ENCODE results near the gene PTTG1IP. TPM values are rescaled to one million over a fixed set of nuclear protein-coding genes. Genes with fewer than 3 reads are reported as not detected.

Gene PTTG1IP
- total RNA-seq, 2 donors from 2014 or later, result 216 to 244 TPM

- Histone ChIP-seq H3K27ac (no peak overlapping the region), H3K36me3 (no peaks in the 10 kb centered on the region), H3K9me3 (no peaks in the 10 kb centered on the region), H3K4me1 (replicated peaks) (peaks cover 14% of the 10 kb centered on the region), H3K4me3 (no peak overlapping the region), H3K27me3 (replicated peaks; ENCODE audit: insufficient read depth) (no peaks in the 10 kb centered on the region)
- TF ChIP-seq POLR2A (IDR thresholded peaks at IDR 0.05), result no peak
- TF ChIP-seq POLR2AphosphoS5 (IDR thresholded peaks at IDR 0.05), result no peak
- TF ChIP-seq, protein P1, sequence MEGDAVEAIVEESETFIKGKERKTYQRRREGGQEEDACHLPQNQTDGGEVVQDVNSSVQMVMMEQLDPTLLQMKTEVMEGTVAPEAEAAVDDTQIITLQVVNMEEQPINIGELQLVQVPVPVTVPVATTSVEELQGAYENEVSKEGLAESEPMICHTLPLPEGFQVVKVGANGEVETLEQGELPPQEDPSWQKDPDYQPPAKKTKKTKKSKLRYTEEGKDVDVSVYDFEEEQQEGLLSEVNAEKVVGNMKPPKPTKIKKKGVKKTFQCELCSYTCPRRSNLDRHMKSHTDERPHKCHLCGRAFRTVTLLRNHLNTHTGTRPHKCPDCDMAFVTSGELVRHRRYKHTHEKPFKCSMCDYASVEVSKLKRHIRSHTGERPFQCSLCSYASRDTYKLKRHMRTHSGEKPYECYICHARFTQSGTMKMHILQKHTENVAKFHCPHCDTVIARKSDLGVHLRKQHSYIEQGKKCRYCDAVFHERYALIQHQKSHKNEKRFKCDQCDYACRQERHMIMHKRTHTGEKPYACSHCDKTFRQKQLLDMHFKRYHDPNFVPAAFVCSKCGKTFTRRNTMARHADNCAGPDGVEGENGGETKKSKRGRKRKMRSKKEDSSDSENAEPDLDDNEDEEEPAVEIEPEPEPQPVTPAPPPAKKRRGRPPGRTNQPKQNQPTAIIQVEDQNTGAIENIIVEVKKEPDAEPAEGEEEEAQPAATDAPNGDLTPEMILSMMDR (IDR thresholded peaks at IDR 0.05), result no peak
- 84% methylated on average over 10 of the region's 10 CpGs for WGBS
- DNase-seq (ENCODE audit: low spot score), result no peak
- intact Hi-C loops (cut with DNase I), result no loop called here
These were observed 31.4 kb downstream of the PTTG1IP start for GRCh38 chr21:44842087-44842486.

DNA sequence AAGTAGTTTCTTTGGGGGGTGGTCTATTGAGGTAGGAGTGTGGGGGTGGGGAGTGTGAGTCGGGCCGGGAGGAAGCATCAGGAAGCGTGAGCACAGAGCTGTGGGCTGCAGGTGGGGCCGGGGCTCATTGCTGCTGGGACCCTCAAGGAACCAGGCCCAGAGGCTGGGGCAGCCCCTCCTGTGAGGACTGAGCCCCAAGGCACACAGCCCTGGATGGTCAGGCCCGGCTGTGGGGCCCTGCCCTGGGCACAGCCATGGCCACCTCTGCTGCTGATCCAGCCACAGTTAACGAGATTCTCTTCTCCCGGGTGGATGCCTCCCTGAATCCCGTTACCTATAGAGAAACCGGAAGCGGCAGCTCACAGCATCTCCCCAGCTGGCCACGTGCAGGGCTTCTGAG lies 32.7 kb downstream of the PTTG1IP start:
- intact Hi-C loops (cut with DNase I), result no loop called here

GRCh38 chr21:44838951-44839350 lies 34.5 kb downstream of the PTTG1IP start:
- H3K36me3 ChIP-seq, result no peaks in the 10 kb centered on the region
- no peaks in the 10 kb centered on the region for H3K27me3 ChIP-seq (replicated peaks; ENCODE audit: insufficient read depth)
- H3K4me3 ChIP-seq, result no peak overlapping the region
- intact Hi-C loops (cut with DNase I), result no loop called here
- no peak for DNase-seq (ENCODE audit: low spot score)
- TF ChIP-seq, protein P1 (IDR thresholded peaks at IDR 0.05), result no peak
- no peaks in the 10 kb centered on the region for H3K9me3 ChIP-seq
- H3K27ac ChIP-seq, result no peak overlapping the region
- WGBS, result 95% methylated on average over 8 of the region's 9 CpGs
- H3K4me1 ChIP-seq (replicated peaks), result no peaks in the 10 kb centered on the region

More for the DNA sequence above, 32.7 kb downstream of the PTTG1IP start:
- DNase-seq (ENCODE audit: low spot score), result no peak
- H3K27ac ChIP-seq, result no peak overlapping the region
- TF ChIP-seq, protein P1 (IDR thresholded peaks at IDR 0.05), result no peak
- TF ChIP-seq POLR2A (IDR thresholded peaks at IDR 0.05) (no peak), POLR2AphosphoS5 (IDR thresholded peaks at IDR 0.05) (no peak)
- no peaks in the 10 kb centered on the region for H3K27me3 ChIP-seq (replicated peaks; ENCODE audit: insufficient read depth)
- no peaks in the 10 kb centered on the region for H3K9me3 ChIP-seq
- peaks cover 3% of the 10 kb centered on the region for H3K4me1 ChIP-seq (replicated peaks)
- H3K36me3 ChIP-seq, result no peaks in the 10 kb centered on the region
- H3K4me3 ChIP-seq, result no peak overlapping the region
- 67% methylated on average over 11 of the region's 11 CpGs for WGBS

- no peak overlapping the region for H3K27ac ChIP-seq
- intact Hi-C loops (cut with DNase I), result no loop called here
- no peaks in the 10 kb centered on the region for H3K36me3 ChIP-seq
- no peak overlapping the region for H3K4me3 ChIP-seq
- TF ChIP-seq, protein P1 (IDR thresholded peaks at IDR 0.05), result no peak
- TF ChIP-seq POLR2AphosphoS5 (IDR thresholded peaks at IDR 0.05) (no peak), POLR2A (IDR thresholded peaks at IDR 0.05) (no peak)
- WGBS, result 83% methylated on average over 30 of the region's 30 CpGs
- no peaks in the 10 kb centered on the region for H3K27me3 ChIP-seq (replicated peaks; ENCODE audit: insufficient read depth)
- H3K9me3 ChIP-seq, result no peaks in the 10 kb centered on the region
- no peak for DNase-seq (ENCODE audit: low spot score)
- no peaks in the 10 kb centered on the region for H3K4me1 ChIP-seq (replicated peaks)
These were observed 35.2 kb downstream of the PTTG1IP start for GRCh38 chr21:44838039-44838895.

DNA sequence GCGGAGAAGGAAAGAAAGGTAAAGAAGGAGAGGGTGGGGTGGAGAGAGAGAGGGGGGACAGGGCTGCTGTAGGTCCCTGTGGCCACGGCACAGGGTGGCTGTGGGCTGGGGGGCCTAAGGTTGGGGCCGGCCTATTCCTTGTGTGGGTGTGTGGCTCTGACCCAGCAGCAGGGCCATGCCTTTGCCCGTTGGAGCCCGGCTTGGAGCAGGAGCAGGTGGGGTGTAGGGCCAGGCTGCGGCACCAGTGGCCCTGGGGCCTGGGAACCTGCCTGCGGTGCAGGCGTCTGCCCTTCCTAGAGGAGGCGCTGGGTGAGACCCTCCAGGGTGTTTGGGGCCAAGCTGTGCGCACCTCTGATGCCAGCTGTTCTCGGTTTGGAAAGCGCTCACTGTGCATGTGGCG lies 36.0 kb downstream of the PTTG1IP start:
- H3K36me3 ChIP-seq, result no peaks in the 10 kb centered on the region
- no peak overlapping the region for H3K4me3 ChIP-seq
- intact Hi-C loops (cut with DNase I), result no loop called here
- H3K9me3 ChIP-seq, result no peaks in the 10 kb centered on the region
- no peak overlapping the region for H3K27ac ChIP-seq
- TF ChIP-seq, protein P1 (IDR thresholded peaks at IDR 0.05), result no peak
- TF ChIP-seq POLR2AphosphoS5 (IDR thresholded peaks at IDR 0.05) (no peak), POLR2A (IDR thresholded peaks at IDR 0.05) (no peak)
- no peaks in the 10 kb centered on the region for H3K4me1 ChIP-seq (replicated peaks)
- no peaks in the 10 kb centered on the region for H3K27me3 ChIP-seq (replicated peaks; ENCODE audit: insufficient read depth)
- no peak for DNase-seq (ENCODE audit: low spot score)
- 91% methylated on average over 13 of the region's 13 CpGs for WGBS

Data from prostate gland (tissue), 2 donors.